Transverse colon (tissue), 4 donors: ENCODE measurements around the gene METTL24. TPM values are rescaled to one million over a fixed set of nuclear protein-coding genes. Genes with fewer than 3 reads are reported as not detected.
"Not testable (repeated sequence)": the region's sequence is repeated elsewhere in the genome, so short reads cannot be mapped to it uniquely, and the experiment has no call there.

Source experiments
- DNase-seq: peaks from one replicate; pipeline ENCODE4 v3.0.0-alpha.2; 2019
- H3K27ac ChIP-seq, 4 donors: fragments of 200-600 bp; sonication (generic); 2 replicates each; pipeline ENCODE4 v1.5.1; 2016 to 2018; ENCODE audit warnings: inconsistent platforms in 4 of 4
- H3K27me3 ChIP-seq: fragments of 200-600 bp; sonication (generic); 2 replicates; pipeline ENCODE4 v1.5.1; 2017; ENCODE audit warnings: inconsistent platforms
- H3K36me3 ChIP-seq, 4 donors: fragments of 200-600 bp; sonication (generic); 2 replicates each; pipeline ENCODE4 v1.5.1; 2017 to 2019; ENCODE audit warnings: inconsistent platforms in 4 of 4
- H3K4me1 ChIP-seq, 4 donors: fragments of 200-600 bp; sonication (generic); 2 replicates each; pipeline ENCODE4 v1.5.1; 2017 to 2020; ENCODE audit warnings: inconsistent platforms in 4 of 4
- H3K4me3 ChIP-seq, 4 donors: fragments of 200-600 bp; sonication (generic); 1 replicate in 1 of 4; 2 replicates in 3 of 4; pipeline versions ENCODE4 v1.5.1 to v1.6.1; 2017 to 2019; ENCODE audit warnings: inconsistent platforms in 4 of 4
- H3K9me3 ChIP-seq, 2 donors: fragments of 200-600 bp; sonication (generic); 2 replicates each; pipeline ENCODE4 v1.5.1; 2017 to 2019; ENCODE audit warnings: inconsistent platforms in 2 of 2
- EP300 ChIP-seq: sonication (generic); formaldehyde crosslinking; IDR thresholded peaks from one replicate; pipeline ENCODE4 v1.6.1; 2017; ENCODE audit warnings: antibody characterized with exemption, low read depth
- POLR2A ChIP-seq: fragments of 450-650 bp; IDR thresholded peaks from one replicate; pipeline ENCODE4 v1.6.1; 2016; ENCODE audit warnings: antibody characterized with exemption, mild to moderate bottlenecking, moderate library complexity
- POLR2AphosphoS5 ChIP-seq, 3 donors: sonication (generic); formaldehyde crosslinking; IDR thresholded peaks; one replicate each; pipeline ENCODE4 v1.6.1; 2016; ENCODE audit warnings: antibody characterized with exemption in 3 of 3
- WGBS, 2 donors: methylation state at CpG; one replicate each; pipeline ENCODE4 v1.1.5; 2018; ENCODE audit warnings: low coverage in 1 of 2; 5-methylcytosine and 5-hydroxymethylcytosine counted together
- in situ Hi-C, 4 donors: fragments of 200-750 bp; cut with MboI; loops; one replicate each; pipeline versions ENCODE4 v1.15.0 to v1.15.1; 2017; ENCODE audit warnings: low sequenced_read_pairs in 3 of 4, low pct_ligation_motif_present in 1 of 4, low pct_unique_long_range_greater_than_20kb in 1 of 4
- intact Hi-C: fragments of 100-400 bp; cut with DNase I; formaldehyde crosslinking; loops from one replicate; pipeline ENCODE4 v1.15.1; 2023; ENCODE audit warnings: low total_unique reads
- total RNA-seq, 4 donors: library from RNA; depleted of rRNA; stranded (reverse); fragments of >200 nt; gene quantifications; one replicate each; pipeline ENCODE4 v1.1.0, GENCODE V29; 2016
- TF ChIP-seq, protein P1 (sequence below), 5 experiments: fragments of 200-600 bp in 3 of 5; fragments of 450-650 bp in 2 of 5; sonication (generic) in 3 of 5; IDR thresholded peaks; 1 replicate in 2 of 5; 2 replicates in 3 of 5; pipeline ENCODE4 v1.5.1; 2016 to 2017; ENCODE audit warnings: antibody characterized with exemption in 5 of 5, inconsistent platforms in 3 of 5, mild to moderate bottlenecking in 2 of 5, moderate library complexity in 1 of 5

The METTL24 gene
- total RNA-seq, 4 donors from 2014 or later = 1.4 to 59.9 (median 14.7) TPM

DNA sequence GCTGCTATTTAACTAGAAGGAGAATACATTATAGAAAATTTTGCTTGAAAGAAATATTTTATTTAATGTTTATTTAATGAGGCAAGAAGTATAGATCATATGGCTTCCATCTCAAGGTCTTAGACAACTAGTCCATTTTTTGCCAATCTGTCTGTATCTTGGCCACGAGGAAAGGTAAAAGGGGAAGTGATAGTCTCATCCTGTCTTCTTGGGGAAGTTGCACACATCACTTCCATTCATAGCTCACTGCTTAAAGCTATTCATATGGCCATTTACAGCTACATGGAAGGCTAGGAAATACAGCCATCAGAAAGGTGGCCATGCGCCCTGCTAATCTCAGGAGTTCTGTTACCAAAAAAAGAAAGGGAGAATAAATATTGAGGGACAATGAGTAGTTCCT, 50.8 kb downstream of the METTL24 start:
- WGBS, 2 donors = 20 to 71% methylated on average over 1 to 2 of the region's 2 CpGs
- intact Hi-C loops (no loop called here), in situ Hi-C loops (no loop called here)
- no peak for DNase-seq
- TF ChIP-seq EP300 (no peak), POLR2A (no peak), POLR2AphosphoS5 (IDR thresholded peaks at IDR 0.05) (no peak)
- TF ChIP-seq, protein P1, sequence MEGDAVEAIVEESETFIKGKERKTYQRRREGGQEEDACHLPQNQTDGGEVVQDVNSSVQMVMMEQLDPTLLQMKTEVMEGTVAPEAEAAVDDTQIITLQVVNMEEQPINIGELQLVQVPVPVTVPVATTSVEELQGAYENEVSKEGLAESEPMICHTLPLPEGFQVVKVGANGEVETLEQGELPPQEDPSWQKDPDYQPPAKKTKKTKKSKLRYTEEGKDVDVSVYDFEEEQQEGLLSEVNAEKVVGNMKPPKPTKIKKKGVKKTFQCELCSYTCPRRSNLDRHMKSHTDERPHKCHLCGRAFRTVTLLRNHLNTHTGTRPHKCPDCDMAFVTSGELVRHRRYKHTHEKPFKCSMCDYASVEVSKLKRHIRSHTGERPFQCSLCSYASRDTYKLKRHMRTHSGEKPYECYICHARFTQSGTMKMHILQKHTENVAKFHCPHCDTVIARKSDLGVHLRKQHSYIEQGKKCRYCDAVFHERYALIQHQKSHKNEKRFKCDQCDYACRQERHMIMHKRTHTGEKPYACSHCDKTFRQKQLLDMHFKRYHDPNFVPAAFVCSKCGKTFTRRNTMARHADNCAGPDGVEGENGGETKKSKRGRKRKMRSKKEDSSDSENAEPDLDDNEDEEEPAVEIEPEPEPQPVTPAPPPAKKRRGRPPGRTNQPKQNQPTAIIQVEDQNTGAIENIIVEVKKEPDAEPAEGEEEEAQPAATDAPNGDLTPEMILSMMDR (IDR thresholded peaks at IDR 0.05) = no peak
- H3K36me3 ChIP-seq = no peaks in the 10 kb centered on the region
- H3K27me3 ChIP-seq = no peaks in the 10 kb centered on the region
- no peak overlapping the region for H3K4me3 ChIP-seq
- H3K27ac ChIP-seq = no peak overlapping the region
- H3K4me1 ChIP-seq = no peaks in the 10 kb centered on the region
- no peaks in the 10 kb centered on the region for H3K9me3 ChIP-seq

DNA sequence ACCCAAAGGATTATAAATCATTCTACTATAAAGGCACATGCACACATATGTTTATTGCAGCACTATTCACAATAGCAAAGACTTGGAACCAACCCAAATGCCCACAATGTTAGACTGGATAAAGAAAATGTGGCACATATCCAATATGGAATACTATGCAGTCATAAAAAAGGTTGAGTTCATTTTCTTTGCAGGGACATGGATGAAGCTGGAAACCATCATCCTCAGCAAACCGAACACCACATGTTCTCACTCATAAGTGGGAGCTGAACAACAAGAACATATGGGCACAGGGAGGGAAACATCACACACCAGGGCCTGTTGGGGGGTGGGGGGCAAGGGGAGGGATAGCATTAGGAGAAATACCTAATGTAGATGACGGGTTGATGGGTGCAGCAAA, 52.3 kb downstream of the METTL24 start:
- H3K27me3 ChIP-seq, DNase-seq, H3K4me1 ChIP-seq, H3K36me3 ChIP-seq, intact Hi-C loops, H3K27ac ChIP-seq, H3K4me3 ChIP-seq, H3K9me3 ChIP-seq, in situ Hi-C loops: not testable (repeated sequence)
- WGBS, 2 donors = 87% methylated on average over 2 of the region's 2 CpGs; no CpG with 5 or more reads in 1 of the 2 donors

DNA sequence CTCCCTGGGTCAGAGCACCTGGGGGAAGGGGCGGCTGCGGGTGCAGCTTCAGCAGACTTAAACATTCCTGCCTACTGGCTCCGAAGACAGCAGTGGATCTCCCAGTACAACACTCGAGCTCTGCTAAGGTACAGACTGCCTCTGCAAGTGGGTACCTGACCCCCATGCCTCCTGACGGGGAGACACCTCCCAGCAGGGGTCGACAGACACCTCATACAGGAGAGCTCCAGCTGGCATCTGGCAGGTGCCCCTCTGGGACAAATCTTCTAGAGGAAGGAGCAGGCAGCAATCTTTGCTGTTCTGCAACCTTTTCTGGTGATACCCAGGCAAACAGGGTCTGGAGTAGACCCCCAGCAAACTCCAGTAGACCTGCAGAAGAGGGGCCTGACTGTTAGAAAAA, 54.5 kb downstream of the METTL24 start:
- DNase-seq, H3K36me3 ChIP-seq, intact Hi-C loops, H3K9me3 ChIP-seq, H3K27me3 ChIP-seq, H3K27ac ChIP-seq, H3K4me3 ChIP-seq, H3K4me1 ChIP-seq, in situ Hi-C loops: not testable (repeated sequence)
- 79% methylated on average over 6 of the region's 6 CpGs; no CpG with 5 or more reads in 1 of the 2 donors for WGBS, 2 donors

- Histone ChIP-seq H3K27ac (no peak overlapping the region), H3K9me3 (no peaks in the 10 kb centered on the region), H3K4me1 (no peaks in the 10 kb centered on the region), H3K36me3 (no peaks in the 10 kb centered on the region), H3K27me3 (no peaks in the 10 kb centered on the region), H3K4me3 (no peak overlapping the region)
- WGBS, 2 donors = 83 to 85% methylated on average over 1 to 5 of the region's 5 CpGs
- no peak for DNase-seq
- intact Hi-C loops (no loop called here), in situ Hi-C loops (no loop called here)
- no peak for TF ChIP-seq POLR2A
- TF ChIP-seq POLR2AphosphoS5 (IDR thresholded peaks at IDR 0.05) = no peak
- TF ChIP-seq, protein P1 (IDR thresholded peaks at IDR 0.05) = no peak
- no peak for TF ChIP-seq EP300
Measured at GRCh38 chr6:110298916-110299315, 59.2 kb downstream of the METTL24 start.

DNA sequence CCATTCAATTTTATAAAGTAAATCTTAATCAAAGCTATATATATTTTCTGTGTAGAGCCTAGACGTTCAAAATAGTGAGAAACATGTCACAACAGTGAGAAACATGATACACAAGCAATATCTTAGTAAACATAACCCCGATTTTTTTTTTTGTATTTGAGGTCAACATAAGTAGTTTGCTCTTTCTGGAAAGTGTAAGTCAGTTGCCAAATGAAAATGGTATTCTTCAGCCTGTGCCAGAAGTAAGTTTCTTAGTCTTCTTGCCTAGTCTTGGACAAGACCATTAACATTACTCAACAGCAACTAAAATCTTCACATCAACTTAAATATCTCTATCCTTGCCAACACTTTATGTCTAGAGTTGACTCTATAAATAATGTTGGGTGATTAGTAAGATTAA, 59.7 kb downstream of the METTL24 start:
- in situ Hi-C loops = no loop called here
- WGBS, 2 donors = 41 to 42% methylated on average over 2 of the region's 2 CpGs
- Histone ChIP-seq H3K4me3 (no peak overlapping the region), H3K9me3 (no peaks in the 10 kb centered on the region), H3K4me1 (no peaks in the 10 kb centered on the region), H3K36me3 (no peaks in the 10 kb centered on the region), H3K27me3 (no peaks in the 10 kb centered on the region), H3K27ac (no peak overlapping the region)
- DNase-seq = no peak
- TF ChIP-seq POLR2AphosphoS5 (IDR thresholded peaks at IDR 0.05) (no peak), POLR2A (no peak), EP300 (no peak)
- TF ChIP-seq, protein P1 (IDR thresholded peaks at IDR 0.05) = no peak
- intact Hi-C loops = no loop called here
